Common myeloid progenitor, CD34-positive (primary cell): Measurements from ENCODE around the gene TTLL6.
"Not testable (repeated sequence)": the region's sequence is repeated elsewhere in the genome, so short reads cannot be mapped to it uniquely, and the experiment has no call there.

Source experiments
- CTCF ChIA-PET: fragments of 350-600 bp; sonication (Branson Sonifier 250); formaldehyde crosslinking; loops from one replicate; lab custom pipeline; 2021; ENCODE audit warnings: antibody characterized with exemption; lab: Charles Lee
- POLR2A ChIA-PET: fragments of 350-600 bp; sonication (Branson Sonifier 250); formaldehyde crosslinking; loops from one replicate; lab custom pipeline; 2021; ENCODE audit warnings: antibody characterized with exemption; lab: Charles Lee
- DNase-seq, 3 donors: peaks; one replicate each; pipeline versions ENCODE4 v3.0.0 to v3.0.0-alpha.2; 2013
- H3K27ac ChIP-seq, 2 experiments: 1 replicate in 1 of 2; 2 replicates in 1 of 2; pipeline ENCODE4 v1.7.0; 2013; ENCODE audit warnings: inconsistent platforms in 2 of 2, low read length in 2 of 2, mild to moderate bottlenecking in 2 of 2, low read depth in 1 of 2, moderate library complexity in 1 of 2; ENCODE audit not compliant: severe bottlenecking in 2 of 2, insufficient read depth in 1 of 2, poor library complexity in 1 of 2
- H3K27me3 ChIP-seq, 5 experiments: replicated peaks in 2 of 5; 1 replicate in 3 of 5; 2 replicates in 2 of 5; pipeline versions ENCODE4 v1.6.1 to v1.7.0; 2013; ENCODE audit warnings: low read length in 4 of 5, mild to moderate bottlenecking in 2 of 5, moderate library complexity in 2 of 5, inconsistent platforms in 1 of 5; ENCODE audit not compliant: insufficient read depth in 5 of 5, control insufficient read depth in 4 of 5
- H3K36me3 ChIP-seq, 4 experiments: 1 replicate in 2 of 4; 2 replicates in 2 of 4; pipeline versions ENCODE4 v1.6.1 to v1.7.0; 2013; ENCODE audit warnings: low read length in 3 of 4, control low read depth in 1 of 4, mild to moderate bottlenecking in 1 of 4; ENCODE audit not compliant: control insufficient read depth in 4 of 4, insufficient read depth in 4 of 4
- H3K4me1 ChIP-seq, 4 experiments: 1 replicate in 3 of 4; 2 replicates in 1 of 4; pipeline versions ENCODE4 v1.6.1 to v1.7.1; 2013; ENCODE audit warnings: low read length in 3 of 4, mild to moderate bottlenecking in 3 of 4, control low read depth in 1 of 4, inconsistent platforms in 1 of 4, moderate library complexity in 1 of 4; ENCODE audit not compliant: control insufficient read depth in 4 of 4, insufficient read depth in 4 of 4; ENCODE audit errors: control extremely low read depth in 1 of 4
- H3K4me3 ChIP-seq, 7 experiments: 1 replicate in 4 of 7; 2 replicates in 3 of 7; pipeline versions ENCODE4 v1.5.1 to v1.7.0; 2013; ENCODE audit warnings: mild to moderate bottlenecking in 7 of 7, low read length in 6 of 7, moderate library complexity in 6 of 7, inconsistent platforms in 2 of 7, low read depth in 2 of 7, control low read depth in 1 of 7; ENCODE audit not compliant: insufficient read depth in 4 of 7, control insufficient read depth in 1 of 7; ENCODE audit errors: extremely low read depth in 1 of 7
- H3K9me3 ChIP-seq, 5 experiments: 1 replicate in 4 of 5; 2 replicates in 1 of 5; pipeline versions ENCODE4 v1.6.1 to v1.7.1; 2013; ENCODE audit warnings: low read length in 4 of 5, mild to moderate bottlenecking in 2 of 5, inconsistent platforms in 1 of 5, low read depth in 1 of 5, moderate library complexity in 1 of 5; ENCODE audit not compliant: control insufficient read depth in 4 of 5, insufficient read depth in 2 of 5; ENCODE audit errors: control extremely low read depth in 1 of 5
- WGBS: methylation state at CpG from one replicate; pipeline ENCODE4 v1.1.5; 2013; ENCODE audit not compliant: insufficient coverage; 5-methylcytosine and 5-hydroxymethylcytosine counted together

The TTLL6 gene

DNA sequence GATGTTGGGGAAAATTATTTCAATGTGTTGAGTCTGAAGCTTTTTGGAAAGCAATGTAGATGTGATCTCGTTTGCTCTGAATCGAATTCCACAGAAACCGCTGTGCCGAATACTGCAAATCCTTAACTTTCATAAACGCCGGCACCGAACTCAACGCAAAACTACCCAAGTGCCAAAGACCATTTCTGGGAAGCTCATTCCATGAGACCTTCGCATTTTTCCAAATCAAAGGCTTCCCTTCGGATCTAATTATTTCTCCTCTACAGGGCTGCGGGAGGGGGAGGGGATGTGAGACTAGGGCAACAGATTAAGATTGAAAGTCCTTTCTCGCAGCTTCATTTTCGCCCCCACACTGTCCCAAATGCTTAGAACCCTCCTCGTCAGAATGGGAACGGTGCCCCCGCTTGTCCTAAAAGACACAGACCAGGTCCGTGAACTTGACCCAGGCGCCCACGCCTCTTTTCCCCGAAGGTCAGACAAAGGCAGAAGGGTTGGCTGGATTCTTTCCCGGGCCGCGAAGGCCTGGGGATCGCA is 98.7 kb downstream of the TTLL6 start:
- no peaks in the 10 kb centered on the region for H3K36me3 ChIP-seq
- CTCF ChIA-PET = interaction anchor here (0.9 to 11.1 kb wide), 4 partner anchors 10 to 40 kb away, joined by 3 to 92 read pairs (median 4); partner anchors contain the start of gene HOXB13
- peaks cover 0 to 4% (median 2%) of the 10 kb centered on the region in 4 experiments for H3K4me1 ChIP-seq
- peak in 1 of 3 donors; percentile 27 for DNase-seq
- whole genome bisulfite sequencing = 10% methylated on average over 19 of the region's 24 CpGs
- POLR2A ChIA-PET = no interaction called here
- peaks cover 0 to 3% (median 0%) of the 10 kb centered on the region in 5 experiments for H3K9me3 ChIP-seq
- H3K27ac ChIP-seq = no peak overlapping the region
- no peak overlapping the region for H3K4me3 ChIP-seq
- peaks cover 15 to 97% (median 51%) of the 10 kb centered on the region in 5 experiments for H3K27me3 ChIP-seq

DNA sequence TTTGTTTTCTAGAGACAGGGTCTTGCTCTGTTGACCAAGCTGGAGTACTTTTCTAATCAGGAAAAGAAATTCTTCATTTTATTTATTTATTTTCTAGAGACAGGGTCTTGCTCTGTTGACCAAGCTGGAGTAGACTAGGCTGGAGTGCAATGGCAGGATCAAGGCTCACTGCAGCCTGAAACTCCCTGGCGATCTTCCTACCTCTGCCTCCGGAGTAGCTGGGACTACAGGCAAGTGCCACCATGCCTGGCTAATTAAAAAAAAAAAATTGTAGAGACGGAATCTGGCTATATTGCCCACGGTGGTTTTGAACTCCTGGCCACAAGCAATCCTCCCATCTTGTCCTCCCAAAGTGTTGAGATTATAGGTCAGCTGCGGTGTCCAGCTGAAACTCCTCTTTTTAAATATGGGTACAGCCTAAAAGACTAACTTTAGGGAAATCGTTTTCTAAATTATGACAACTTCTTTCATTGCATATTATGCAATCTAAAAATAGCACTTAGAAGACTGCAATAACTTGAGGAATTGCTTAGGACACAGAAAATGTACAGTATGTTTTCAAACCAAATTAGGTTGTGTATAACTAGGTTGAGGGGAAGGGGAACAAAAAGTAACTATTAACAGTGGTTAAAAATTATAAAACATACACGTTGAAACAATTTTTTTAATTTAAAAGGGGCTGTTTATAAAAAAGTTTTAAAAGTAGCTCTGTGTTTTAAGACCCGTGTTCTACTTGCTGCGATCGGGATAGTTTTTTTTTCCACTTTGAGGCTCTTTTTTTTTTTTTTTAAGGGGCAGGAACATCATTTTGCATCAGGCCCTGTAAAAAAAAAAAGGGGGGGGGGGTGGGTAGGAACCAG is 99.4 kb downstream of the TTLL6 start:
- CTCF ChIA-PET = interaction anchor here (0.6 to 11.1 kb wide), 9 partner anchors 11 to 166 kb away, joined by 3 to 92 read pairs (median 3); partner anchors contain the start of gene HOXB13
- Histone ChIP-seq H3K27ac (no peak overlapping the region), H3K9me3 (peaks cover 0 to 3% (median 0%) of the 10 kb centered on the region in 5 experiments), H3K4me1 (peaks cover 0 to 4% (median 0%) of the 10 kb centered on the region in 4 experiments), H3K27me3 (peaks cover 15 to 97% (median 48%) of the 10 kb centered on the region in 5 experiments), H3K36me3 (no peaks in the 10 kb centered on the region), H3K4me3 (no peak overlapping the region)
- 18% methylated on average over 3 of the region's 10 CpGs for WGBS
- DNase-seq = no peak
- POLR2A ChIA-PET = no interaction called here

DNA sequence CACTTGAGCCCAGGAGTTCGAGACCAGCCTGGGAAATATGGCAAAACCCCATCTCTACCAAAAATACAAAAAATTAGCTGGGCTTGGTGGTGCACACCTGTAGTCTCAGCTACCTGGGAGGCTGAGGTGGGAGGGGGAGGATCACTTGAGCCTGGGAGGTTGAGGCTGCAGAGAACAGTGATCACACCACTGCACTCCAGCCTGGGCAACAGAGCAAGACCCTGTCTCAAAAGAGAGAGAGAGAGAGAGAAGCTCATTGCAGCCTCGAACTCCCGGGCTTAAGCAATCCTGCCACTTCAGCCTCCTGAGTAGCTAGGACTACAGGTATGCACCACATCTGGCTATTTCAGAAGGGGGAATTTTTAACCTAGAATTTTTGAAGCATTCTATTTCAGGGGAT is 100.5 kb downstream of the TTLL6 start:
- POLR2A ChIA-PET, H3K4me1 ChIP-seq, H3K36me3 ChIP-seq, H3K4me3 ChIP-seq, H3K9me3 ChIP-seq, H3K27ac ChIP-seq, DNase-seq: not testable (repeated sequence)
- CTCF ChIA-PET = interaction anchor here (0.8 to 11.1 kb wide), 6 partner anchors 9 to 167 kb away, joined by 3 to 92 read pairs (median 4); no protein-coding TSS in a partner anchor
- peaks cover 15 to 96% (median 49%) of the 10 kb centered on the region in 5 experiments for H3K27me3 ChIP-seq
- 92% methylated on average over 2 of the region's 3 CpGs for WGBS

DNA sequence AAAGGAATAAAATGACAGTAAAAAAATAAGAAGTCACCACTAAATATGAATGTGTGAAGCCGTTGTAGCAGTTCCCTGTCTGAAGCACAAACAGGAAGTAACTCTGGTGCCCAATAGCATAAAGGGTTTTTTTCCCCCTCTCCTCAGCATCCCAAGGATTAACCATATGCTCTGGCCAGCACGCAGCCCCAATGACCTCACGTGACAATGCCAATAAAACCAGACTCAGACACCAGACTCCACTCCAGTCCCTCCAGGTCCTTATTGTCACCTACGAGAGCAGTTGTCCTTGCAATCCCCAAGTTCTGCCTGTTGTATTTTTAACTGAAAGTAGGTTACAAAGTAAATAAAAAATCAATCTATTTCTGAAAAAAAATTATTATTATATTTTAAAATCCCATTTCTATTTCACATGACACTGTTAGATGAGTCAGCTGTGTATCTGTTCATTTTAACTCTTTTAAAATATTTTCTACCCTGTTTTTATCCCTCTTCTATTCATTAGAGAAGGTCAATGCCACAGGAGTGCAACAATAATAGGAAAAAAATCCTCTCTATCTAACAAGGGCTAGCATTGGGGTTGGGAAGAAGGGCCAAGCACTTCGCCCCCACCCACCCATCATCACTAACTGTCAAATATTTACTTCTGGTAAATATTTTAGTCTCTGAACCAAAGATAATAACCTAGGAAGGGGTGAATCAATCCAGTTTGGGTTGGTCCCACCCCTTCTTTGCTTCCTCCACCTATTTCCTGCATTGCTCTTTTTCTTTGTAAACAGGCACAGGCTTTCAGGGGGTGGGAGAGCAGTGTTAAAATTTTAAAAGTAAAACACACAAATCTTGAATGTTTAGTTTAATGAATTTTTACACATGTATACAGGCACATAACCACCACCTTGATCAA is 101.3 kb downstream of the TTLL6 start:
- Histone ChIP-seq H3K27me3 (peaks cover 13 to 96% (median 43%) of the 10 kb centered on the region in 5 experiments), H3K27ac (no peak overlapping the region), H3K4me3 (no peak overlapping the region), H3K9me3 (peaks cover 0 to 3% (median 0%) of the 10 kb centered on the region in 5 experiments), H3K36me3 (no peaks in the 10 kb centered on the region), H3K4me1 (peaks cover 0 to 4% (median 0%) of the 10 kb centered on the region in 4 experiments)
- DNase-seq = no peak
- no CpG with 5 or more reads among the region's 5 CpGs for WGBS
- ChIA-PET CTCF (interaction anchor here (0.9 to 11.1 kb wide), 6 partner anchors 8 to 37 kb away, joined by 3 to 92 read pairs (median 4); partner anchors contain the start of gene PRAC2), POLR2A (no interaction called here)
